Neural cell (in vitro differentiated cells): ENCODE measurements around the gene STIL. TPM values are rescaled to one million over a fixed set of nuclear protein-coding genes. Genes with fewer than 3 reads are reported as not detected.

Experiments used
- H2AFZ ChIP-seq: fragments of 200-600, 300-800 bp; sonication (generic), shearing (Covaris generic); 2 replicates; pipeline ENCODE4 v1.6.0; 2014; ENCODE audit warnings: low read depth, mild to moderate bottlenecking, antibody characterized with exemption, low read length, moderate library complexity
- H3F3A ChIP-seq: fragments of 200-600 bp; shearing (Covaris generic); 2 replicates; pipeline ENCODE4 v1.6.1; 2016; ENCODE audit warnings: mild to moderate bottlenecking, moderate library complexity, mixed read lengths, antibody characterized with exemption, low read length; ENCODE audit not compliant: insufficient read depth, poor library complexity, severe bottlenecking
- H3K27ac ChIP-seq: fragments of 200-600, 300-800 bp; sonication (generic), shearing (Covaris generic); 2 replicates; pipeline ENCODE4 v1.5.1; 2014; ENCODE audit warnings: mild to moderate bottlenecking, low read length, moderate library complexity
- H3K27me3 ChIP-seq: fragments of 300-800, 200-600 bp; sonication (generic), shearing (Covaris generic); 2 replicates; pipeline ENCODE4 v1.6.0; 2014; ENCODE audit warnings: mild to moderate bottlenecking, low read depth, low read length, moderate library complexity; ENCODE audit not compliant: insufficient read depth
- H3K36me3 ChIP-seq: fragments of 300-800, 200-600 bp; sonication (generic), shearing (Covaris generic); 2 replicates; pipeline ENCODE4 v1.5.1; 2014; ENCODE audit warnings: mild to moderate bottlenecking, antibody characterized with exemption, low read length, moderate library complexity; ENCODE audit not compliant: insufficient read depth
- H3K4me2 ChIP-seq: fragments of 300-800, 200-600 bp; sonication (generic), shearing (Covaris generic); 2 replicates; pipeline ENCODE4 v1.6.0; 2014; ENCODE audit warnings: mild to moderate bottlenecking, low read length
- H3K4me3 ChIP-seq: fragments of 300-800, 200-600 bp; sonication (generic), shearing (Covaris generic); 2 replicates; pipeline ENCODE4 v1.5.1; 2014; ENCODE audit warnings: mild to moderate bottlenecking, low read length, moderate library complexity
- H3K79me2 ChIP-seq: fragments of 200-600 bp; shearing (Covaris generic); replicated peaks from 2 replicates; pipeline ENCODE4 v1.6.0; 2014; ENCODE audit warnings: mild to moderate bottlenecking, low read length, moderate library complexity; ENCODE audit not compliant: insufficient read depth
- H3K9ac ChIP-seq: fragments of 300-800, 200-600 bp; sonication (generic), shearing (Covaris generic); 2 replicates; pipeline ENCODE4 v1.6.1; 2016; ENCODE audit warnings: mild to moderate bottlenecking, low read length, mixed read lengths
- H3K9me2 ChIP-seq: fragments of 200-600 bp; shearing (Covaris generic); 2 replicates; pipeline ENCODE4 v1.6.1; 2016; ENCODE audit warnings: mild to moderate bottlenecking, low read length, mixed read lengths; ENCODE audit not compliant: insufficient read depth
- H3K9me3 ChIP-seq: fragments of 200-600, 300-800 bp; sonication (generic), shearing (Covaris generic); 2 replicates; pipeline ENCODE4 v1.6.1; 2016; ENCODE audit warnings: mild to moderate bottlenecking, mixed run types, low read length, moderate library complexity, mixed read lengths
- H4K20me1 ChIP-seq: fragments of 200-600 bp; shearing (Covaris generic); 2 replicates; pipeline ENCODE4 v1.6.1; 2016; ENCODE audit warnings: mild to moderate bottlenecking, mixed run types; ENCODE audit not compliant: insufficient read depth
- CTCF ChIP-seq: fragments of 450-650 bp; IDR thresholded peaks from 2 replicates; pipeline ENCODE4 v1.5.1; 2014; ENCODE audit warnings: antibody characterized with exemption, mild to moderate bottlenecking, moderate library complexity; ENCODE audit not compliant: poor library complexity, severe bottlenecking
- EP300 ChIP-seq: fragments of 450-650 bp; conservative IDR thresholded peaks from 2 replicates; pipeline ENCODE4 v1.6.1; 2014; ENCODE audit warnings: antibody characterized with exemption, mild to moderate bottlenecking, moderate library complexity; ENCODE audit not compliant: poor library complexity, severe bottlenecking
- EZH2 ChIP-seq: fragments of 200-600, 300-800 bp; shearing (Covaris generic), sonication (generic); IDR thresholded peaks from 2 replicates; pipeline ENCODE4 v1.6.1; 2014; ENCODE audit warnings: antibody characterized with exemption, low read length, borderline replicate concordance, mild to moderate bottlenecking; ENCODE audit not compliant: insufficient read depth, poor library complexity, severe bottlenecking
- MXI1 ChIP-seq: fragments of 450-650 bp; conservative IDR thresholded peaks from 2 replicates; pipeline ENCODE4 v1.6.1; 2014; ENCODE audit warnings: antibody characterized with exemption, mild to moderate bottlenecking; ENCODE audit not compliant: poor library complexity, severe bottlenecking
- POLR2AphosphoS5 ChIP-seq: IDR thresholded peaks from 2 replicates; pipeline ENCODE4 v1.6.1; 2012
- RAD21 ChIP-seq: fragments of 450-650 bp; conservative IDR thresholded peaks from 2 replicates; pipeline ENCODE4 v1.6.1; 2014; ENCODE audit warnings: antibody characterized with exemption, mild to moderate bottlenecking, moderate library complexity
- REST ChIP-seq: IDR thresholded peaks from 2 replicates; pipeline ENCODE4 v1.6.1; 2012; ENCODE audit warnings: borderline replicate concordance
- SMC3 ChIP-seq: fragments of 450-650 bp; conservative IDR thresholded peaks from 2 replicates; pipeline ENCODE4 v1.6.1; 2014; ENCODE audit warnings: antibody characterized with exemption, mild to moderate bottlenecking, moderate library complexity; ENCODE audit not compliant: poor library complexity
- TAF1 ChIP-seq: IDR thresholded peaks from 2 replicates; pipeline ENCODE4 v1.6.1; 2012; ENCODE audit warnings: low read depth
- polyA plus RNA-seq: library from polyadenylated mRNA; depleted of rRNA; stranded (reverse); fragments of >200 nt; gene quantifications from 2 replicates; pipeline ENCODE4 v1.2.3, GENCODE V29; 2014

STIL gene
- polyA plus RNA-seq, 1 donor from 2014 or later: 0.53 TPM

GRCh38 chr1:47224676-47225399, 89.1 kb downstream of the STIL start:
- no peak overlapping the region for H3K4me2 ChIP-seq
- H4K20me1 ChIP-seq: no peaks in the 10 kb centered on the region
- no peak overlapping the region for H3K27ac ChIP-seq
- H3K9me2 ChIP-seq: no peaks in the 10 kb centered on the region
- no peak overlapping the region for H2AFZ ChIP-seq
- peaks cover 88% of the 10 kb centered on the region for H3K27me3 ChIP-seq
- no peaks in the 10 kb centered on the region for H3F3A ChIP-seq
- H3K4me3 ChIP-seq: peak overlapping the region; percentile 43
- H3K9ac ChIP-seq: no peak overlapping the region
- no peaks in the 10 kb centered on the region for H3K36me3 ChIP-seq
- H3K9me3 ChIP-seq: no peaks in the 10 kb centered on the region
- TF ChIP-seq EP300: no peak
- no peak for TF ChIP-seq SMC3
- no peak for TF ChIP-seq RAD21
- TF ChIP-seq TAF1: no peak
- no peak for TF ChIP-seq CTCF
- no peak for TF ChIP-seq REST
- TF ChIP-seq POLR2AphosphoS5: no peak
- no peak for TF ChIP-seq EZH2
- TF ChIP-seq MXI1: no peak
- H3K79me2 ChIP-seq: no peaks in the 10 kb centered on the region

GRCh38 chr1:47223921-47224675, 89.8 kb downstream of the STIL start:
- no peak overlapping the region for H2AFZ ChIP-seq
- H3K36me3 ChIP-seq: no peaks in the 10 kb centered on the region
- H3F3A ChIP-seq: no peaks in the 10 kb centered on the region
- H3K9ac ChIP-seq: no peak overlapping the region
- H3K27me3 ChIP-seq: peaks cover 81% of the 10 kb centered on the region
- no peaks in the 10 kb centered on the region for H4K20me1 ChIP-seq
- H3K4me2 ChIP-seq: no peak overlapping the region
- no peaks in the 10 kb centered on the region for H3K9me3 ChIP-seq
- H3K79me2 ChIP-seq: no peaks in the 10 kb centered on the region
- H3K9me2 ChIP-seq: no peaks in the 10 kb centered on the region
- no peak overlapping the region for H3K4me3 ChIP-seq
- H3K27ac ChIP-seq: no peak overlapping the region
- TF ChIP-seq RAD21 (no peak), EZH2 (no peak), TAF1 (no peak), MXI1 (no peak), SMC3 (no peak), CTCF (no peak), EP300 (no peak), REST (no peak), POLR2AphosphoS5 (no peak)
